ENCODE results near the gene SPATS2. TPM values are rescaled to one million over a fixed set of nuclear protein-coding genes. Genes with fewer than 3 reads are reported as not detected.
A peak's percentile ranks its signal among the peaks of the same experiment; 100 is the strongest.

SPATS2 gene
- total RNA-seq, 2 experiments from 2014 or later: 22.7 to 36.4 TPM

- POLR2A ChIA-PET: interaction anchor here (0.6 to 2.0 kb wide), 2 partner anchors 42 to 146 kb away, joined by 4 to 9 read pairs; partner anchors contain the start of gene TROAP
- TF ChIP-seq CTCF (conservative IDR thresholded peaks at IDR 0.05; ENCODE audit: low read length): no peak
- no peak for TF ChIP-seq EZH2phosphoT487 (IDR thresholded peaks at IDR 0.05; ENCODE audit: borderline replicate concordance, low read depth, low read length)
Measured at GRCh38 chr12:49365542-49365941, 1.7 kb upstream of the SPATS2 start.

GRCh38 chr12:49366096-49366651 lies 1.1 kb upstream of the SPATS2 start:
- Histone ChIP-seq H4K20me1 (ENCODE audit: insufficient read depth, low read length) (0 out of 2 replicates have a peak, but pooled peaks cover 1% of the 10 kb centered on the region), H3K9me3 (ENCODE audit: low read length) (no peaks in the 10 kb centered on the region), H3K9me2 (ENCODE audit: insufficient read depth, low read length) (no peaks in the 10 kb centered on the region), H3K4me2 (ENCODE audit: low read length) (peak overlapping the region; percentile 76), H3K4me1 (ENCODE audit: insufficient read depth, low read length, poor library complexity, severe bottlenecking) (peaks cover 30% of the 10 kb centered on the region), H3K4me3 (ENCODE audit: low read depth, low read length, poor library complexity, severe bottlenecking) (peak overlapping the region; percentile 91), H3K79me2 (ENCODE audit: insufficient read depth, low read depth, low read length) (peaks cover 36% of the 10 kb centered on the region), H3K36me3 (ENCODE audit: insufficient read depth, low read length) (peaks cover 8% of the 10 kb centered on the region), H3K27ac (ENCODE audit: low read depth, low read length, poor library complexity, severe bottlenecking) (peak overlapping the region; percentile 88), H2AFZ (ENCODE audit: low read length) (peak overlapping the region; percentile 90; the same call in 1 of the 2 replicates)
- intact Hi-C loops (cut with micrococcal nuclease; ENCODE audit: unreplicated experiment): loop anchor here (2.0 to 5.0 kb wide), 2 partner anchors 203 to 256 kb away; partner anchors contain the start of genes MCRS1 and PRPF40B
- ChIA-PET POLR2A (interaction anchor here (0.6 to 2.9 kb wide), 9 partner anchors 8 to 379 kb away, joined by 3 to 13 read pairs (median 6); partner anchors contain the start of gene TROAP), CTCF (ENCODE audit: unreplicated experiment) (interaction anchor here (0.6 to 1.7 kb wide), 4 partner anchors 8 to 880 kb away, joined by 3 to 10 read pairs (median 7); partner anchors contain the start of gene DNAJC22)
- TF ChIP-seq EZH2phosphoT487 (IDR thresholded peaks at IDR 0.05; ENCODE audit: borderline replicate concordance, low read depth, low read length) (no peak), CTCF (conservative IDR thresholded peaks at IDR 0.05; ENCODE audit: low read length) (peak; percentile 37; the same call in 1 of the 2 replicates)
- DNase-seq (ENCODE audit: low spot score): no peak
- no TSS peak for BruUV-seq (replicated peaks)

More at GRCh38 chr12:49365542-49365941, 1.7 kb upstream of the SPATS2 start:
- no peak overlapping the region for H3K4me2 ChIP-seq (ENCODE audit: low read length)
- no peaks in the 10 kb centered on the region for H4K20me1 ChIP-seq (ENCODE audit: insufficient read depth, low read length)
- CTCF ChIA-PET (ENCODE audit: unreplicated experiment): no interaction called here
- H3K27ac ChIP-seq (ENCODE audit: low read depth, low read length, poor library complexity, severe bottlenecking): no peak overlapping the region
- peaks cover 30% of the 10 kb centered on the region for H3K79me2 ChIP-seq (ENCODE audit: insufficient read depth, low read depth, low read length)
- no peak overlapping the region for H3K4me3 ChIP-seq (ENCODE audit: low read depth, low read length, poor library complexity, severe bottlenecking)
- no peak overlapping the region for H2AFZ ChIP-seq (ENCODE audit: low read length)
- intact Hi-C loops (cut with micrococcal nuclease; ENCODE audit: unreplicated experiment): loop anchor here (5.0 kb wide), 1 partner anchor 257 kb away; the partner anchor contains the start of gene PRPF40B
- H3K9me2 ChIP-seq (ENCODE audit: insufficient read depth, low read length): no peaks in the 10 kb centered on the region
- H3K4me1 ChIP-seq (ENCODE audit: insufficient read depth, low read length, poor library complexity, severe bottlenecking): peaks cover 26% of the 10 kb centered on the region
- H3K9me3 ChIP-seq (ENCODE audit: low read length): no peaks in the 10 kb centered on the region
- no TSS peak for BruUV-seq (replicated peaks)
- H3K36me3 ChIP-seq (ENCODE audit: insufficient read depth, low read length): peaks cover 2% of the 10 kb centered on the region; the same call in 1 of the 2 replicates
- no peak for DNase-seq (ENCODE audit: low spot score)
